Nephron (organoid): ENCODE results near the gene BCL7A.

Experiments
- H3K27ac Mint-ChIP-seq, 3 experiments: 2 replicates each; pipeline ENCODE4 v1.8.0; 2020; ENCODE audit warnings: mixed read lengths in 3 of 3, mild to moderate bottlenecking in 2 of 3, moderate library complexity in 1 of 3
- H3K27me3 Mint-ChIP-seq: 2 replicates; pipeline ENCODE4 v1.8.0; 2021; ENCODE audit warnings: low read depth, mild to moderate bottlenecking, moderate library complexity, mixed read lengths
- H3K36me3 Mint-ChIP-seq: 2 replicates; pipeline ENCODE4 v1.8.0; 2020; ENCODE audit warnings: low read depth, mixed read lengths
- H3K4me1 Mint-ChIP-seq: 2 replicates; pipeline ENCODE4 v1.8.0; 2020; ENCODE audit warnings: mixed read lengths
- H3K4me3 Mint-ChIP-seq, 3 experiments: 2 replicates each; pipeline ENCODE4 v1.8.0; 2020; ENCODE audit warnings: mild to moderate bottlenecking in 3 of 3, mixed read lengths in 3 of 3, moderate library complexity in 2 of 3
- H3K9me3 Mint-ChIP-seq: 2 replicates; pipeline ENCODE4 v1.8.0; 2020; ENCODE audit warnings: mixed read lengths
- CTCF ChIP-seq, 3 experiments: fragments of 200-600 bp; sonication (generic); IDR thresholded peaks; one replicate each; pipeline ENCODE4 v1.5.0; 2021; ENCODE audit warnings: antibody characterized with exemption in 3 of 3; ENCODE audit not compliant: unreplicated experiment in 3 of 3

BCL7A gene

GRCh38 chr12:122087431-122088178 is 65.9 kb downstream of the BCL7A start:
- Mint-ChIP-seq H3K27ac (peak overlapping the region; percentile 85 to 90 (median 88)), H3K27me3 (no peaks in the 10 kb centered on the region), H3K36me3 (peaks cover 33% of the 10 kb centered on the region), H3K4me1 (peaks cover 62% of the 10 kb centered on the region), H3K4me3 (peak overlapping the region; percentile 6 to 44 (median 28)), H3K9me3 (no peaks in the 10 kb centered on the region)
- no peak for TF ChIP-seq CTCF (IDR thresholded peaks at IDR 0.05; ENCODE audit: unreplicated experiment in 3 of 3)

GRCh38 chr12:122088179-122088810 is 66.6 kb downstream of the BCL7A start:
- Mint-ChIP-seq H3K27ac (peak overlapping the region; percentile 85 to 90 (median 88)), H3K9me3 (no peaks in the 10 kb centered on the region), H3K36me3 (peaks cover 33% of the 10 kb centered on the region), H3K4me1 (peaks cover 56% of the 10 kb centered on the region), H3K4me3 (peak overlapping the region in 1 of 3 experiments; percentile 53), H3K27me3 (no peaks in the 10 kb centered on the region)
- no peak for TF ChIP-seq CTCF (IDR thresholded peaks at IDR 0.05; ENCODE audit: unreplicated experiment in 3 of 3)

GRCh38 chr12:122089077-122089476 is 67.4 kb downstream of the BCL7A start:
- Mint-ChIP-seq H3K27me3 (no peaks in the 10 kb centered on the region), H3K4me3 (no peak overlapping the region), H3K36me3 (peaks cover 26% of the 10 kb centered on the region), H3K27ac (peak overlapping the region in 2 of 3 experiments; percentile 19 to 35), H3K4me1 (peaks cover 51% of the 10 kb centered on the region), H3K9me3 (no peaks in the 10 kb centered on the region)
- no peak for TF ChIP-seq CTCF (IDR thresholded peaks at IDR 0.05; ENCODE audit: unreplicated experiment in 3 of 3)

DNA sequence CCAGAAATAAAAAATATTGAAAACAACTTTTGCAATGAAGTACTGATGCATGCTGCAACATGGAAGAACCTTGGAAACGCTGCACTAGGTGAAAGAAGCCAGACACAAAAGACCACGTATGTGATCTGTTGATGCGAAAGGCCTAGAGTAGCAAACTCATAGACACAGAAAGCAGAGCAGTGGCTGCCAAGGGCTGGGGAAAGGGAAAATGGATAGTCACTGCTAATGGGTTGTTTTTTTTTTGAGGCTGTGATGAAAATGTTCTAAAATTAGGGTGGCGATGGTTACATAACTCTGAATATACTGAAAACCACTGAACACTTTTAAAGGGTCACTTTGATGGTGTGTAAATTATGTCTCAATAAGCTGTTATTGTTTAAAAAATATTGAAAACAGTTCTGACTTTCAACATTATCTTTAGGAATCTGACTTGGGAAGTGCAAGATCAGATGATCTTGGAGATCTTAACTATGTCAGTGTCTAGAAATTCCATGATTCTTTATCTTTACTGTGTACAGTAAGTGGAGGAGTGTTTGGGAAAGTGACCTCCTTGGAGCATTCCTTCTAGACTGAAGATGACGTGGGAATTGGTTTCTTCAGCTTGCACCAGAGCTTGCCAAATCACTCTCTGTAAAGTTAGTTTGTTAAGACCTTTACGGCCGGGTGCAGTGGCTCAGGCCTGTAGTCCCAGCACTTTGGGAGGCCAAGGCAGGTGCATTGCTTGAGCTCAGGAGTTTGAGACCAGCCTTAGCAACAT is 69.3 kb downstream of the BCL7A start:
- Mint-ChIP-seq H3K9me3 (no peaks in the 10 kb centered on the region), H3K27me3 (no peaks in the 10 kb centered on the region), H3K36me3 (peaks cover 15% of the 10 kb centered on the region), H3K4me3 (peak overlapping the region in 2 of 3 experiments; percentile 7 to 27), H3K4me1 (peaks cover 43% of the 10 kb centered on the region), H3K27ac (peak overlapping the region in 1 of 3 experiments; percentile 95)
- TF ChIP-seq CTCF (IDR thresholded peaks at IDR 0.05; ENCODE audit: unreplicated experiment in 3 of 3), result no peak

GRCh38 chr12:122093098-122093883 is 71.6 kb downstream of the BCL7A start:
- Mint-ChIP-seq H3K27ac (no peak overlapping the region), H3K27me3 (no peaks in the 10 kb centered on the region), H3K4me1 (peaks cover 39% of the 10 kb centered on the region), H3K36me3 (peaks cover 6% of the 10 kb centered on the region), H3K4me3 (no peak overlapping the region), H3K9me3 (no peaks in the 10 kb centered on the region)
- no peak for TF ChIP-seq CTCF (IDR thresholded peaks at IDR 0.05; ENCODE audit: unreplicated experiment in 3 of 3)
